GM12801 (cell line): ENCODE measurements around the gene VPS50.

ENCODE experiments used
- TF ChIP-seq, protein P1 (sequence below): IDR thresholded peaks from one replicate; pipeline ENCODE4 v1.5.1; 2011; ENCODE audit warnings: control low read depth; ENCODE audit not compliant: insufficient read length; ENCODE audit errors: extremely low read depth

The VPS50 gene

DNA sequence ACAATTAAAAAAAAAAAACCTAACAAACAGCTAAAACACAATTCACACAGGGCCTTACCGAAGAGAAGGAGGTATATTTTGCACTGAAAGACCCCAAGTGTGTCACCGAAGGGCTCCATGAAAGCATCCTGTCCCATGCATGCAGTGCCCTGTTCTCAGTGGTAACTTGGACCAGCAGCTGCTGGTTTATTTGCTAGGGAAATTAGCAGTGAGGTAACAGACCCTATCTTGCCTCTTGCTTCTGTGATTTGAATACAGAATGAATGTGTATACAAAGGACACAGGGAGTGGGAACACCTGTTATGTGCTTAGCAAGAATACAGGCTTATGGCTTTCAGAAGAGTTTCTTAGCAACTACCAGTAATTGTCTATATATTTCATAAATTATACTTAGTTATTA lies 5.9 kb upstream of the VPS50 start, which contains the start of gene HEPACAM2:
Gene HEPACAM2, minus strand, starts transcription at position 160 of the 400 bp plus-strand sequence.
- TF ChIP-seq, protein P1, sequence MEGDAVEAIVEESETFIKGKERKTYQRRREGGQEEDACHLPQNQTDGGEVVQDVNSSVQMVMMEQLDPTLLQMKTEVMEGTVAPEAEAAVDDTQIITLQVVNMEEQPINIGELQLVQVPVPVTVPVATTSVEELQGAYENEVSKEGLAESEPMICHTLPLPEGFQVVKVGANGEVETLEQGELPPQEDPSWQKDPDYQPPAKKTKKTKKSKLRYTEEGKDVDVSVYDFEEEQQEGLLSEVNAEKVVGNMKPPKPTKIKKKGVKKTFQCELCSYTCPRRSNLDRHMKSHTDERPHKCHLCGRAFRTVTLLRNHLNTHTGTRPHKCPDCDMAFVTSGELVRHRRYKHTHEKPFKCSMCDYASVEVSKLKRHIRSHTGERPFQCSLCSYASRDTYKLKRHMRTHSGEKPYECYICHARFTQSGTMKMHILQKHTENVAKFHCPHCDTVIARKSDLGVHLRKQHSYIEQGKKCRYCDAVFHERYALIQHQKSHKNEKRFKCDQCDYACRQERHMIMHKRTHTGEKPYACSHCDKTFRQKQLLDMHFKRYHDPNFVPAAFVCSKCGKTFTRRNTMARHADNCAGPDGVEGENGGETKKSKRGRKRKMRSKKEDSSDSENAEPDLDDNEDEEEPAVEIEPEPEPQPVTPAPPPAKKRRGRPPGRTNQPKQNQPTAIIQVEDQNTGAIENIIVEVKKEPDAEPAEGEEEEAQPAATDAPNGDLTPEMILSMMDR: no peak

DNA sequence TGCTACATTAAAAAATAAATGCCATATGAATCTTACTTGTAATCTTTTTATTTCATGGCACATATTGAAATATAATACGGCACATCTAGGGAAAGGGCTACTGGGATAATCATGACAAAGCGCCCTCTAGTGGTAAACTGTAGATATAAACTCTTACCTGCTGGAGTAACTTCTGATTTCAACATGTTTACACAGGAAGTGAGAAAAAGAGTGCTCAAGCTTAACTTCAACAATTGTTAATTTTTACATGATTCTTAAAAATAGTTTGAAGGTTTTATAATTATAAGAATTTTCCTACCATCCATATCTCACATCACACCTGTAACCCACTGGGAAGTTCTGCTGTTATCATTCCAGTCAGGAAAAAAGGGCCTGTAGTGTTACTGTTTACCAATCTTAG lies 3.9 kb upstream of the VPS50 start:
- TF ChIP-seq, protein P1: no peak

DNA sequence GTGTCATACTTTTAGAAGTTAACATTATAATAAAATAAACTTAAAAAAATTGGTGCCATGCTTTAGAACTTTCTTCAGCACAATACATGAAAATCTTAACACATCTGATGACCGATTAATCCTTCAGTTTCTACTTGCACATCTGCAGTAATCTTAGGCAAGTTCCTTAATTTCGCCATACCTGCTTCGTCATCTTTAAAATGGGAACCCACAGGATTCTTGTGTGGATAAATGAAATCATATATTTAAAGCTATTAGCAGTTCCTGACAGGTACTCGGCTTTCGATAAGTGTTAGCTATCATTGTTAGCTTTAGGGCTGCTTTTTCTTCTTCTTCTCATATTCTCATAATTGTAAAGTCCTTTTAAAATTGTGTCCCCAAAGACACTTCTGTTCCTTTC lies 907 bp upstream of the VPS50 start:
- TF ChIP-seq, protein P1: no peak

DNA sequence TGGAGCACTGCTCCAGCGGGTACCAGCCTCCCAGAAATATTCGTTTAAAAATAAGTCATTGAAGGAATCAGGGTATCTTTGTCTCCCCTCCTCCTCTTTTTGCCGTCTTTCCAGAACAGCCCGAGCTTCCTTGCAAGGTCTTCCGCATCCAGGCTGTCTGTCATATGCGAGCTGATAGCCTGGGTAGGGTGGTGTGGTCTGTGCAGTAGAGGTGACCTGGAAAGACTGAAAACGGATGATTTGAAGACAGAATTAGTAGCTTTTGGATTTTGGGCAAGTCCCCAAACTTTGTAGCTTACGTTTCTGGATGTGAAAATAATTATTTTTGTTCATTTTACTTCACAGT lies 480 bp downstream of the VPS50 start:
- TF ChIP-seq, protein P1: no peak

DNA sequence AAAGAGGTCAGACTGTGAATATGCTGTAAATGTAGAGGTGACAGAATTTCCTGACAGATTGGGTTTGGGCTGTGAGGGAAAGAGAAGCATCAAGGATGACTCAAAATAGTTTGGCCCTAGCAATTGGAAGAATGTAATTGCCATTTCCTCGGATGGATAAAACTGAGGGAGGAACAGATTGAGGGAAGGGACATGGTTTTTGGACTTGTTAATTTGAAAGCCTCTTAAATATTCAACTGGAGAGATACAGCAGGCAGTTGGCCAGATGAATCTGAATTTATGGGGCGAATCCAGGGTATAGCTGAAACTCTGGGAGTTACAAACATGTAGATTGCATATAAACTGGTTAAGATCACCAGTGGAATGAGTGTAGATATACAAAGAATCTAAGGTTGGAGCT lies 3.4 kb downstream of the VPS50 start:
- TF ChIP-seq, protein P1: no peak

DNA sequence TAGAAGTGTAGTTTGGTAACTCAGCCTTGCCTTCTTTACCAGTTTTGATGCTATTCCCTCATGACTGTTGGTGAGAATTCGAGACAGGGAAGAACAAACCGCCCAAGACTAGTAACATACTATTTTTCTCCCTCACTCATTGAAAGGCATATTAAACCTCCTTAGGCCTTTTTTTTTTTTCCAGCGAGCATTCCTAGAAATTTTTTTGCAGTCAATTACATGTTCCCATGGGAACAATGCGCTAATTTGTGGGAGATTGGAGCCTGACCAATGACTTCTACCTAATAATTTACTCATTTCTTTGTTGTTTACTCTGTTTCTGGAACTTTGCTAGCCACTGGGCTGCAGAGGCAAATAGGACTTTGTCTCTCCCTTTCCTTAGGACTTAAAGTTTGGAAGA lies 6.0 kb downstream of the VPS50 start:
- TF ChIP-seq, protein P1: no peak

DNA sequence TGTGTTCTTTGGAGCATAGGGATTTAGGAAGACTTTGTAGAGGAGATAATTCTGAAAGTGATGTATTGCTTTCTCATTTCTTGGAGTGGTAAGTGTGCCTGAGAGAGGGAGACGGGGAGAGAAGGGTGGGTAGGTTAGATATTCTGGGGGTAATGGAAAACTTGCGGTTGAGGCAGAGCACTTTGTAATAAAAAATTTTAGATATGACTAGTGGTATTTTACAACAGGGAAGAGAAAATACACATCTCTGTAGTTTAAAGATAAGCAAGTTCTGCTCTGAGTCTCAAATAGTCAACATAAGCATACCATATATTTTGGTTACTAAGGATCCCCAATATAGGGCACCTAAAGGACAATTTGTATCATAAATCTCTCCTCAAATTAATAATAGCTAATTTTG lies 6.6 kb downstream of the VPS50 start:
- TF ChIP-seq, protein P1: no peak

DNA sequence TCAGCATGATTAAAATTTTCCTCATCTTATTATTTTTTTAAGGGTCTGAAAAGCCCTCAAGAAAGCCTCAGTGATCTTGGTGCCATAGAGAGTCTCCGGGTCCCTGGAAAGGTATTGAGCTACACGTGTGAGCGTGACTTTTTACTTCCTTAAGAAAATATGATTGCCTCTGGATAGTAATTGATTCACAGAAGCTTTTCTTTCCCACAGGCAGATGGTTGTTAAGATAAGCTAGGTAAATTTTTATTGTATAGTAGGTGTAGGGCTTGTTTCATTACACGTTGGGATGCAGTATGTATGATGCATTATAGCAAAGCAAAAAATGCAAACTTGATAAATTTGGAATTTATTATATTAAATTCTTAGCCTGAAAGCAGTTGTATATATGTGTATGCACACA lies 7.7 kb downstream of the VPS50 start:
- TF ChIP-seq, protein P1: no peak
